Frontal cortex (tissue), 4 donors: ENCODE measurements around the gene FMNL1. TPM values are rescaled to one million over a fixed set of nuclear protein-coding genes. Genes with fewer than 3 reads are reported as not detected.
A peak's percentile ranks its signal among the peaks of the same experiment; 100 is the strongest.

Source experiments
- DNase-seq, 2 donors: peaks; one replicate each; pipeline ENCODE4 v3.0.0; 2012; ENCODE audit warnings: low spot score in 2 of 2
- FAIRE-seq: peaks from 2 replicates; lab custom pipeline; 2012; peaks lifted over from hg19 to GRCh38; lab: Jason Lieb, UNC
- total RNA-seq: library from RNA; depleted of rRNA; stranded (reverse); fragments of >200 nt; gene quantifications from one replicate; pipeline ENCODE4 v1.2.3, GENCODE V29; 2014
- donor health status: control.
- donor health status: control.
- donor health status: control.

Gene FMNL1
- total RNA-seq, 1 donor from 2014 or later: 4.1 TPM

GRCh38 chr17:45253879-45254278 is 32.2 kb downstream of the FMNL1 start:
- FAIRE-seq: no peak
- no peak for DNase-seq

- DNase-seq (no peak), FAIRE-seq (no peak)
These were observed 33.7 kb downstream of the FMNL1 start for GRCh38 chr17:45255358-45255757.

- FAIRE-seq (no peak), DNase-seq (no peak)
These were observed 34.7 kb downstream of the FMNL1 start for GRCh38 chr17:45256114-45256966.

- DNase-seq (no peak), FAIRE-seq (no peak)
These were observed 35.4 kb downstream of the FMNL1 start for GRCh38 chr17:45257115-45257514.

- no peak for FAIRE-seq
- DNase-seq: no peak
These were observed 37.3 kb downstream of the FMNL1 start for GRCh38 chr17:45258981-45259380.

GRCh38 chr17:45260204-45260783 is 38.6 kb downstream of the FMNL1 start:
- DNase-seq (no peak), FAIRE-seq (no peak)

GRCh38 chr17:45261577-45262515 is 40.2 kb downstream of the FMNL1 start, which contains the start of gene SPATA32:
SPATA32 (minus strand) TSS chr17:45262094; CDS start chr17:45262016, 78 bp downstream.
- DNase-seq: peak in 1 of 2 donors; percentile 60
- no peak for FAIRE-seq

GRCh38 chr17:45262516-45263476 is 41.1 kb downstream of the FMNL1 start:
- no peak for FAIRE-seq
- DNase-seq: no peak

- no peak for DNase-seq
- no peak for FAIRE-seq
These were observed 41.8 kb downstream of the FMNL1 start for GRCh38 chr17:45263477-45263860.

GRCh38 chr17:45264430-45264829 is 42.7 kb downstream of the FMNL1 start:
- FAIRE-seq (no peak), DNase-seq (no peak)

GRCh38 chr17:45264988-45265387 is 43.3 kb downstream of the FMNL1 start:
- no peak for DNase-seq
- FAIRE-seq: no peak

- FAIRE-seq: no peak
These were observed 44.1 kb downstream of the FMNL1 start for GRCh38 chr17:45265821-45266220.

GRCh38 chr17:45266372-45266926 is 44.8 kb downstream of the FMNL1 start:
- DNase-seq (no peak), FAIRE-seq (no peak)

More at GRCh38 chr17:45265821-45266220, 44.1 kb downstream of the FMNL1 start:
- no peak for DNase-seq

- DNase-seq: no peak
- FAIRE-seq: no peak
These were observed 45.9 kb downstream of the FMNL1 start for GRCh38 chr17:45267436-45268055.

GRCh38 chr17:45269912-45270311 is 48.2 kb downstream of the FMNL1 start:
- FAIRE-seq (no peak), DNase-seq (no peak)

- FAIRE-seq: no peak
- no peak for DNase-seq
These were observed 49.2 kb downstream of the FMNL1 start for GRCh38 chr17:45270828-45271418.

GRCh38 chr17:45271603-45272002 is 49.9 kb downstream of the FMNL1 start:
- no peak for DNase-seq
- no peak for FAIRE-seq

- DNase-seq (no peak), FAIRE-seq (no peak)
These were observed 51.9 kb downstream of the FMNL1 start for GRCh38 chr17:45273551-45273957.
